H54 (cell line): ENCODE results near the gene SLC36A3.
A peak's percentile ranks its signal among the peaks of the same experiment; 100 is the strongest.

Experiments used
- DNase-seq: peaks from one replicate; pipeline ENCODE4 v3.0.0; 2011; ENCODE audit warnings: low spot score, mixed read lengths; ENCODE audit not compliant: insufficient read length
- FAIRE-seq: peaks from 3 replicates; lab custom pipeline; 2011; peaks lifted over from hg19 to GRCh38; lab: Jason Lieb, UNC
- POLR2A ChIP-seq: IDR thresholded peaks from 2 replicates; pipeline ENCODE4 v1.6.1; 2011; ENCODE audit warnings: low read depth, mild to moderate bottlenecking, low read length

SLC36A3 gene

DNA sequence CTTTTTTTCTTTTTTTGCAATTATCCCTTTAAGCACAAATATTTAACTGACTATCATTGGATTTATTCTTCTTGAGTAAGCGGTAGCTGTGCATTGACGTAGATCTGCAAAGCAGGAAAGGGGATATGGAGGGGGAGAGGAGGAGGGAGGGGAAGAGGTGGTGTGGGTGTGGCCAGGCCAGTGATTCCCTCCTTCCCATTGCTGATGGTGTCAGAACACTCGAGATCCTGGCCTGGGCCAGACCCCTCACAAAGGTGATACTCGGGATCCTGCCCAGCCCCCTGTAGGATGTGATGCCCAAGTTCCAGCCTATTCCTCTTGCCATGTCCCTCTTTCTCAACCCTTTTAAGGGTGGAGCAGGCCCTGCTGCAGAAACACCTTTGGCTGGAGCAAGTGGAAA is 9.9 kb downstream of the SLC36A3 start:
- no peak for DNase-seq
- no peak for FAIRE-seq
- no peak for TF ChIP-seq POLR2A

DNA sequence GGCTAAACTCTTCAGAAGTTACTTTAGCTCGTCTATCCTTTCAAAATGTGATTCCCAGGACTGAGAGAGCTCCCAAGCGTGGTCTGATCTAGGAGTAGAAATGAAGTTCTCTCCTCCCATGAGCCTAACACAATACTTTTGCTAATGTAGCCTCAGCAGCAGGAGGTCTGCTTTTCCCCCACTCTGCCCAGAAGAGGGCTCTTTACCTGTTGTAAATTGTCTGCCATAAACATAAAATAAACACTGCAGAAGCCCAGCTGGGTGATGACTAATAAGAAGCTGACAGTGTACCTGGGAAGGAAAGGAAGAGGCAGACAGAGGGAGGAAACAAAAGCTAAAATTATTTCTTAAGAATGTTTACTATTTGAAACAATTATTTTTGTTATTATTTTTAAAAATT is 15.4 kb downstream of the SLC36A3 start:
- no peak for FAIRE-seq
- TF ChIP-seq POLR2A, result no peak
- DNase-seq, result no peak

GRCh38 chr5:151286246-151286645 is 17.3 kb downstream of the SLC36A3 start:
- no peak for FAIRE-seq
- TF ChIP-seq POLR2A, result no peak
- no peak for DNase-seq

DNA sequence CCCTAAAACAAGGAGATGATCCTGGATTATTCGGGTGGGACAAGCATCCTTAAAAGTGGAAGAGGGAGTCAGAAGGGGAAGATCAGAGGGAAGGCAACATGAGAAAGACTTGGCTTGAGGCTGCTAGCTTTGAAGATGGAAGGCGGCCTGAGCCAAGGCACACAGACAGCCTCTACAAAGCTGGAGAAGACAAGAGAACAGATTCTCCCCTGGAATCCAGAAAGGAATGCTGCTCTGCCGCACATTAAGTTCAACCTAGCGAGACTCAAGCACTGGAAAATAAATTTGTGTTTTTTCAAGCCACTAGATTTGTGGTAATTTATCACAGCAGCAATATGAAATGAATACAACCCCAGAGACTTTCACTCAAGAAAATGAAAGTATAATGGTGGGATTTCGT is 17.9 kb downstream of the SLC36A3 start:
- DNase-seq (no peak), FAIRE-seq (no peak)
- no peak for TF ChIP-seq POLR2A

DNA sequence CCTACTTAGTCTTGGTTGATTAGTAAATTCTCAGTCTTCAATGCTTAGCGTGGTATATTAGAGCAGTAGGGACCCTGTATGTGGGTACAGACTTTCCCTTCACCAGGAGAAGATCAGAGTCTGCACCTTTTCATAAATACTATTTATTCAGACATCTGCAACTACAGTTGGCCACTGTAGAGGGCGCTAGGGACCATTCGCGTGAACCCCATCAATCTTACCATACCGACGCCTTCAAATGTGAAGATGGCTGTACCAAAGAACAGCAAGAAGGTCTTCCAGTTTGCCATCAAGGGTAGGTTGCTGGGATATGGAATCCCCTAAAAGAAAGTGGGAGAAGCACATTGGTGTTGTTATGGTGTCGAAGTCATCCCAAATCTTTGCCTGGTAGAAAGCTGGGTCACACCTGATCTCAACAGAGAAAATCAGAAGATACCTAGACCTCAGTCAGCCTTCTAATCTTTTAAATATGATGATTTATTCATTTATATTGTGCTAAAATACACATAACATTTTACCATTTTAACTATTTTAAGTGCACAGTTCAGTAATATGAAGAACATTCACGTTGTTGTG is 19.1 kb downstream of the SLC36A3 start:
- TF ChIP-seq POLR2A, result no peak
- FAIRE-seq (no peak), DNase-seq (no peak)

DNA sequence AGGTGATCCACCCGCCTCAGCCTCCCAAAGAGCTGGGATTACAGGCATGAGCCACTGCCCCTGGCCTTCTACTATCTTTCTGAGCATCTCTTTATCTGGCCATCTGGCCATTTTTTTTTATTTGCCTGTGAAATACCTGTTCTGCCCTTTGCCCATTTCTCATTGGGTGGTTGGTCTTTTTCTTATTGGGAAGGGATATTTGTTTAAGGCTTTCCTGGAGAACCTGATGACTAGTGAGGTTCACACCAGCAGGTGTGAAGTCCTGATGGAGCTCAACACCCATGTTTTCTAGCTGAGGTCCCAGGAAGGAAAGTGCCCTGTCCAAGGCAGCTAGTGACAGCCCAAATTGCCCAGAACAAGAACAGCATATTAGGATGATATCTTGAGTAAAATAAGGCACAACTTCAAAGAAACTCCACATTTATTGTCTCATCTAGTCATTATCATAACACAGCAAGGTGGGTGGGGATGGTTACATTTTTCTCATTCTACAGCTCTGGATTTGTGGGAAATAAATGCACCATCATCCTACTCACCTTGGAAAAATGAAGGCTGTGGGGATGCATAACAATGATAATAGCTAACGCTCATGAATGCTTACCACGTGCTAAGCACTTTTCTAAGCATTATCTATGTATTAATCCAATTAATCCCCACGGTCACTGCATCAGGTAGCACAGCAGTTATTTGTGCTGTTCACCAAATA is 20.3 kb downstream of the SLC36A3 start:
- no peak for FAIRE-seq
- TF ChIP-seq POLR2A, result no peak
- DNase-seq, result no peak

- TF ChIP-seq POLR2A, result no peak
- DNase-seq, result no peak
- FAIRE-seq, result no peak
Observed at GRCh38 chr5:151281001-151281639, 22.4 kb downstream of the SLC36A3 start.

DNA sequence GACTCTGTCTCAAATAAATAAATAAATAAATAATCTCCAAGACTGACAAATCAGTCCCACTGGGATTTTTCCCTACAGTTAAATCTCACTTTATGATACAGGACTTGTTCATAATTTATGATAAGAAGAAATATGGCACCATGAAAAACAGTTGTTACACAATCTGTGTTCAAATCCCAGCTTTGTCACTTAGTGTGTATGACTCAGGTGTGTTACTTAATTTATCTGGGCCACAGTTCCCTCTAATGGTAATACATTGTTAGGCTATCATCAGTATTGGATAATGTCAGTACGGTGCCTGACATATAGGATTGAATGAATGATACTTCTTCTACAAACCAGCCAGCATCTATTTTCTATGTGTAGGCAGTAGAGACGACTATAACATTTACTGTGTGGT is 23.1 kb downstream of the SLC36A3 start:
- TF ChIP-seq POLR2A, result no peak
- FAIRE-seq (no peak), DNase-seq (no peak)

DNA sequence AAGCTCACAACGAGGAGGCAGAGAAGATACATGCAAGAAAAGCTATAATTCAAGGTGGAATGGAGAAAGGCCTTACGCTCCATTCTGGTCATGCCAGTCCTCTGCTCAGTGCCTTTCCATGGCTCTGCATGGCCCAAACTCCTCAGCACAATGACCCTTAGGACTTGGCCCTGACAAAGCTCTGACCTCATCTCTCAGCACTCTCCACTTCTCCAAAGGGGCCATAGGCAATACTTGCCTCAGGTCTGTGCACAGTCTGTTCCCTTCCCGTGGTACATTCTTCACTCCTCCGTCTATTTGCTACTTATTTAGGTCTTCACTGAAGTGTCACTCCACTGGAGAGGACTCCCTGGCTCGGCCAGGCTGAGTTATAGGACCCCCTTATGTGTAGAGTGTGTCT is 24.7 kb downstream of the SLC36A3 start:
- TF ChIP-seq POLR2A, result no peak
- FAIRE-seq (no peak), DNase-seq (no peak)

- DNase-seq (no peak), FAIRE-seq (no peak)
- TF ChIP-seq POLR2A, result no peak
Observed at GRCh38 chr5:151275803-151276202, 27.8 kb downstream of the SLC36A3 start.

DNA sequence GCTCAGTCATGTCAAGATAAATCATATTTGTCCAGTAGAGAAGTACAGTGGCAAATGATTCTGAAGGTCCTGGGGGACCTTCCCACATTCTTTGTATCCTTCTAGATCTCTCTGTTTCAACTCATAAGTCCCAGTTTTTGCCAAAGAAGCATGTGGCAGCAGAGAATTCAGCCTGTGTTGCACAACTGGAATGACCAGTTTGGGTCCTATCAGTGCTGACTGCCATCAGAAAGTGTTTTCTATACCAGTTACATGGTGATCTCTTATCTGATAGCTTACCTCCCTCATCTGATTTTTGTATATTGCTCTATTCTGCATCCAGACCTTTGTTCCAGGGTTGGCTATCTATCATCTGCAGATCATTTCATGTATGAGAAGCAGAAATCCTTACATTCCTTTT is 28.9 kb downstream of the SLC36A3 start:
- FAIRE-seq (no peak), DNase-seq (no peak)
- no peak for TF ChIP-seq POLR2A

GRCh38 chr5:151271336-151271735 is 32.2 kb downstream of the SLC36A3 start:
- FAIRE-seq (no peak), DNase-seq (no peak)
- no peak for TF ChIP-seq POLR2A

- FAIRE-seq (peak; percentile 60), DNase-seq (no peak)
- no peak for TF ChIP-seq POLR2A
Observed at GRCh38 chr5:151270599-151270998, 33.0 kb downstream of the SLC36A3 start.

GRCh38 chr5:151267491-151268260 is 35.9 kb downstream of the SLC36A3 start:
- DNase-seq, result no peak
- no peak for FAIRE-seq

DNA sequence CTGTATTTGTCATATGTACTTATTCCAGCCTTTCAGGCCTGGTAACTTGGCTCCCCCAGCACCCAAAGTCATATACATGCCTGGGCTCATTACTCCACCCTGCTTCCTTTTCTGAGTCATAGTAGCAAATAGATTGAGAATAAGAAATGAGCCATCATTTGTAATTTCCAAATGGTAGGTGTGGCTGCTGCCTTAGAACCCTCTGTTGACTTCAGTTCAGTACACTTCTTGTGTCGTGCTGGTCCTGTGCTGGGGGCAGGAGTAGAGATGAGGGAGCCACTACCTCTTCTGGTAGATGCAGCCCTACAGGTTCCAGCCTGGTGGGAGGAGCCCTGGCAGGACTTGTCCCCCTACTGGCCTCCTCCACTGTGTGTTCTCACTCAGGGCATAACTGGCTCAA is 39.5 kb downstream of the SLC36A3 start:
- DNase-seq (peak; percentile 40), FAIRE-seq (peak; percentile 45)
- no peak for TF ChIP-seq POLR2A

More at GRCh38 chr5:151267491-151268260, 35.9 kb downstream of the SLC36A3 start:
- TF ChIP-seq POLR2A, result no peak
